HG02885 (cell line): Measurements from ENCODE around the gene RAD52.

Experiments used
- ATAC-seq: cut with Tn5 transposase; IDR thresholded peaks from one replicate; pipeline ENCODE4 v1.9.1; 2021; ENCODE audit warnings: mild to moderate bottlenecking; ENCODE audit not compliant: unreplicated experiment, poor library complexity

Gene RAD52

GRCh38 chr12:949453-950191 lies at the start of gene RAD52:
RAD52 (minus strand) TSS chr12:949694; CDS start chr12:933058, 16,636 bp downstream.
- peak; percentile 87 for ATAC-seq

GRCh38 chr12:998020-998874 lies 48.8 kb upstream of the RAD52 start:
- ATAC-seq: peak; percentile 65

- ATAC-seq: no peak
Observed at GRCh38 chr12:997505-997904, 48.0 kb upstream of the RAD52 start.

- no peak for ATAC-seq
Observed at GRCh38 chr12:996881-997280, 47.4 kb upstream of the RAD52 start.

DNA sequence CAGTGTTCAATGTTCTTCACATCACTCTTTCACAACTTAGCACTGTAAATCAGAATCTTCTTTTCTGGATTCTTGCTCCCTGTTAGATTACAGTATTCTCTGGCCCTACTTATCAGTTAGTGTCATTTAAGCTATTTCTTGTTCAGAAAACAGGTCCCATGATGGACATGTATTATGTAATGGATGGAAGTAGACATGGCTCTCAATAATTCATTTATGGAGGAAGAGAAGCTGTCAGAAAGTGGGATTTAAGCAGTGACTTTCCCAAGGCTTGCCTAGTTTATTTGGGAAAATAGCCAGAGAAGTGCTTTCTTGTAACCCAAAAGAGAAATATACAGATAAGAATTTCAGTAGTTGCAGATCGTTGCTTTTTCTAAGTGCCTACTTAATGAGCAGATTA lies 43.2 kb upstream of the RAD52 start:
- no peak for ATAC-seq

DNA sequence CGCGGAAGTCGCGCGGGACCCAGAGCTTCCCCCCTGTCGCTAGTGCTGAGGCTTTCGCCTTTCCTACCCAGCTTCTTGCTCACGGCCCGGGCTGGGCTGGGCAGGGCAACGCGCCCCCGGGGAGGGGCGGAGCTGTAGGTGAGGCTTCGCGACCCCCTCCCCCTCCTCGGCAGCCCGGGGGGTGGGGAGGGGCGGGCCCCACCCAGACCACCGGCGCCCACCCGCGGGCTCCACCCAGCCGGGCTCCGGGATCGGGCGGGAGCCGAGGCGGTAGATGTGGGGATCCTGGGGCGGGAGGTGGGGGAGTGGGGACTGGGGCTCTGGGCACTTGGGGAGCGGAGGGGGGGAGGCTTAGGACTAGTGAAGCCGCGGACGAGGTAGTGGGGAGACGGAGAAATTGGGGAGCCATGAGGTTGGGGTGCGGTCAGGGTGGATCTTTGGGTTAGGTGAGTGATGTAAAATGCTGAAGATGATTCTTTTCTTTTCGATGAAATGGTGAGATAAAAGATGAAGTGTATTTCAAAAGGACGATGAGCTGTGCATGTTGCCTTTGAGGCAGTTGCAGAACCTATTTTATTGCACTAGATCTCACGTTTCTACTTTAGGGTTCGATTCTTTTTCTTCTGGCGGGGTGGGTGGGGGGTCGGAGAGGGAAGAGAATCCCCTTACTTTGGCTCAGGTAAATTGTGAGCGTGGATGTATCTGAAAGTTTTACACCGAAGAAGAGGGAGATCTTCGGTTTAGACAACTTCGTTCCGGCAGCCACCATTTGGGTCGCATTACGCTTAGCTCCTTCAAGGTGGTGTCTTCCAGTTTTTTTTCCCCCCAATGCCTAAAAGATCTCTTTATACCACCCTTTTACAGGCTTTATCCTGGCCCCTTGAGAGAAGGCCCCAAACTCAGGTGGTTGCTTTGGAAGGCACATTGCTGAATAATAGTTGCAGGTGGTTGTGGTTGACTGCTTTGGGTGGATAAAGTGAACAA lies 42.1 kb upstream of the RAD52 start:
- peak; percentile 53 for ATAC-seq

DNA sequence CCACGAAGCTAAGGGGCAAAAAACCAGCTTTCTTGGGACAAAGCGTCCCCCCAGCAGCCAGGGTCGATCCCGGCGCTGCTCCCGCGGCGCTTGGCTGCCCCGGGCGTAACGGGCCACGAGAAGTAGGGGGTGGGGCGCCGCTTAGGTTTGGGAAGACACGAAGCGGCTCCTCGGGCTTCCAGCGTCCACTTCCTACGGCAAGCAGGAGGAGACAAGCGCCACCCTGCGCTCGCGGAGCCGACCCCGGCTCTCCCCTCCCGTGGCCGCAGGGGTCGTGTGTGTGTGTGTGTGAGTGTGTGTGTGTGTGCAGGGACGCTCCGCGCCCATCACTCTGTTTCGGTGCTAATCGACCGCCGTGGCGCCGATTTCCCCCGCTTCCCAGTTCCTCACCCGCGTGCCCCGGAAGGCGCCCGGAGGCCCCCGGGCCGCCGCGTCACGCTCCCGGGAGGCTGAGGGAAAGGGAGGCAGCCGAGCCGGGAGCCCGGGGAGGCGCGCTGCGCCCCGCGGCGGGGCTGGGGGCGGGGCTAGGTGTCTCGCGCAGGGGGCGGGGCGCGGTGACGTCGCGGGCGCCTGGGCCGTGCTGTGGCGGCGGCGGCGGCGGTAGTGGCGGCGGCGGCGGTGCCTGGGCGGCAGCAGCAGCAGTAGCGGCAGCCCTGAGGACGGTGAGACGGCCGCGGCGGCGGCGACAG lies 41.3 kb upstream of the RAD52 start, which contains the start of gene ERC1:
ERC1 (plus strand) TSS at position 563 of the 689 bp plus-strand sequence. CDS start 36,681 bp downstream, outside the sequence.
- ATAC-seq: peak; percentile 84

- ATAC-seq: peak; percentile 20
Observed at GRCh38 chr12:989751-990660, 40.5 kb upstream of the RAD52 start.

DNA sequence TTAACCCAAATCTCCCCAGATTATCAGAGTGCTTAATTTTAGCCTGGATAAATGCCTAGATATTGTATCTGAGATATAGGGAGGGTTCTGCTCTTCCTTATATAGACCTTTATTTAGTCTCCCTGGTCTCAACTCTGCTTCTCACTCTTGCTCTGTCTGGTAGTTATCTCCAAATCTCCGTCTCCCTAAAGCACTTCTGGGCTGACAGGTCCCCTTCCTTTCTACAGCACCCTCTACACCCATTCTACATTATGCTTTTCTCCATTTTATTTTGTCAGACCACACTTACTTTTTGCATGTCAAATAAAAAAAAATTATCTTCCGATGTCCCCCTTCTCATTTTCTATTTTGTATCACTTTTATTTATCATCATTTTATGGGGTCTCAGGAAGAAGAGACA lies 39.6 kb upstream of the RAD52 start:
- no peak for ATAC-seq

DNA sequence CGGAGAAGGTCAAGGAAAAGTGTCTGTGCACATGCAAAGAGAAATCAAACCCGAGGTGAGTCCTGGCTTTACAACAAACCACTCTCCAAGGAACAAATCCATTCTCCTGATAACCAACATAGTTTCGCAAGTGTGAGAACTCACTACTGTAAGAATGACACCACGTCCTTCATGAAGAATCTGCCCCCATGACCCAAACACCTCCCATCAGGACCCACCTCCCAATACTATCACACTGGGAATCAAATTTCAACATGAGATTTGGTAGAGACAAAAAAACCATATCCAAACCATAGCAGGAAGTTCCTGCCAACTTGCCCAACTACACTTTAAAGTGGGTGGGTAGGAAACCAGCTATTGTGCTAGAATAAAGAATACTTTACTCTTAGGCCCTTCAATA lies 39.2 kb upstream of the RAD52 start:
- ATAC-seq: no peak

- ATAC-seq: no peak
Observed at GRCh38 chr12:981961-982360, 32.5 kb upstream of the RAD52 start.

- no peak for ATAC-seq
Observed at GRCh38 chr12:981176-981828, 31.8 kb upstream of the RAD52 start.

- no peak for ATAC-seq
Observed at GRCh38 chr12:979349-979748, 29.9 kb upstream of the RAD52 start.

DNA sequence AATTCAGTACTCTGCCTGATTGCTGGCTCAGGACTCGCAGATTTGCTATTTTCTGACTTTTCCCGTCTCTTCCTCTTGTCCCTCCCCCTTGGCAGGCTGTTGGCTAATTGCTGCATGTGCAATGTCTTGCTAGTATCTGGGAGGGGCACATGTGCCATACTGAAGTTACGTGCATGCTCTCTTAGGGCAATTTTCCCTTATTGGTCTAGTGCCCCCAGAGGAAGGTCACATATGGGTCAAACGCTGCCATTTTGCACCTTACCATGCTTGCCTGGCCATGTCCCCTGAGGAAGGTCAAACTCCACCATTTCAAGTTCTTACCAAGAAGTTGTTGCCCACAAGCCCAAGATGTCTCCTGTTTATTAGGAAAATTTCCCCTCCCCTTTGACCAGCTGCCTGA lies 27.7 kb upstream of the RAD52 start:
- no peak for ATAC-seq

DNA sequence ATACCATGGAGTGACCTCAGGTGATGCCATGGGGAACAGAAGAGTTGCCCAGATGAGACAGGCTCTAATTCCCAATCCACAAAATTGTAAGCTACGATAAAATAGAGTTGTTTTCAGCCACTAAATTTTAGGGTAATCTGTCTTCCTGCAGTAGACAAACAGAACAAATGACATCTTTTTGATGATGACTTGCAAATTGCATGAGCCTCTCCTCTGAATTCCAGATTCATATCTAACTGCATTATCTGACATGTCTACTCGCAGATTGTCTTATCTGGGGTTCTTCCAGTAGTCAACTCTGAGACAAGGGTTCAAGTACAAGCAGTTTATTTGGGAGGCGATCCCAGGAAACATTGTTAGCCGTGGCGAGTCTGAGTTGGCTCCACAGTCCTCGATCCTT lies 27.1 kb upstream of the RAD52 start:
- no peak for ATAC-seq

GRCh38 chr12:974271-974862 lies 24.9 kb upstream of the RAD52 start:
- ATAC-seq: no peak

DNA sequence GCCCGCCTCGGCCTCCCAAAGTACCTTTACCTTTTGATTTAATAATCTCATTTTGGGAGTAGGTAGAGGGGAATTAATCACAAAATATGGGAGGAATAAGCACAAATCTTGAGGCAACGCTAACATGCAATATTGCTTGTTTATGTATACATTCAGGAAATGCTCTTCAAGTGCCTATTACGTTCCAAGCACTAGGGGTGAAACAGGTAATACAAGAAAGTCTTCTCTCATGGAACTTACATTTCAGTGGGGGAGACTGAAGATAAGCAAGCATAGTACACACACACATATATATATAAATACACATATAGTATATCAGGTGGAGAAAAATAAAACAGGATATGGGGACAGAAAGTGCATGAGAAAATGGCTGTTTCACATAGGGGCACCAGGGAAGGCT lies 22.5 kb upstream of the RAD52 start:
- no peak for ATAC-seq

- no peak for ATAC-seq
Observed at GRCh38 chr12:969821-970220, 20.3 kb upstream of the RAD52 start.
